GM12878 (cell line): Measurements from ENCODE around the gene DENND1C. TPM values are rescaled to one million over a fixed set of nuclear protein-coding genes. Genes with fewer than 3 reads are reported as not detected.

Source experiments
- BCL11A ChIP-seq: IDR thresholded peaks from 2 replicates; pipeline ENCODE4 v1.6.1; 2011; ENCODE audit warnings: low read depth, low read length
- BHLHE40 ChIP-seq, 2 experiments: fragments of 450-650 bp in 1 of 2; IDR thresholded peaks; 2 replicates each; pipeline ENCODE4 v1.6.1; 2011 to 2017; ENCODE audit warnings: low read depth in 2 of 2, borderline replicate concordance in 1 of 2, improper control_type of control experiment in 1 of 2, low read length in 1 of 2, mild to moderate bottlenecking in 1 of 2
- HDAC2 ChIP-seq: fragments of 200-600 bp; sonication (generic); IDR thresholded peaks from 2 replicates; pipeline ENCODE4 v1.6.1; 2017
- IKZF1 ChIP-seq: fragments of 450-650 bp; conservative IDR thresholded peaks from 2 replicates; pipeline ENCODE4 v1.6.1; 2017; ENCODE audit warnings: antibody characterized with exemption, mild to moderate bottlenecking
- IKZF2 ChIP-seq, 2 experiments: fragments of 450-650 bp; IDR thresholded peaks; 2 replicates each; pipeline ENCODE4 v1.6.1; 2017; ENCODE audit warnings: mild to moderate bottlenecking in 2 of 2, moderate library complexity in 2 of 2
- KAT2A ChIP-seq: conservative IDR thresholded peaks from 2 replicates; pipeline ENCODE4 v1.6.1; 2011; ENCODE audit warnings: low read depth, low read length; ENCODE audit not compliant: control insufficient read depth
- MAX ChIP-seq: IDR thresholded peaks from 2 replicates; pipeline ENCODE4 v1.6.1; 2012; ENCODE audit warnings: low read depth, low read length, improper control_type of control experiment
- MTA3 ChIP-seq: IDR thresholded peaks from 2 replicates; pipeline ENCODE4 v1.6.1; 2012; ENCODE audit warnings: low read length, inconsistent platforms, borderline replicate concordance
- NFXL1 ChIP-seq: fragments of 450-650 bp; IDR thresholded peaks from 2 replicates; pipeline ENCODE4 v1.6.1; 2017; ENCODE audit warnings: antibody characterized with exemption, mild to moderate bottlenecking, borderline replicate concordance
- NFYB ChIP-seq: IDR thresholded peaks from 2 replicates; pipeline ENCODE4 v1.6.1; 2011; ENCODE audit warnings: low read depth, mild to moderate bottlenecking, low read length, improper control_type of control experiment, moderate library complexity; ENCODE audit not compliant: insufficient read depth
- POLR2AphosphoS2 ChIP-seq: IDR thresholded peaks from 2 replicates; pipeline ENCODE4 v1.6.1; 2011; ENCODE audit warnings: low read depth, mild to moderate bottlenecking, low read length, improper control_type of control experiment, moderate library complexity
- ZNF207 ChIP-seq: fragments of 450-650 bp; IDR thresholded peaks from 2 replicates; pipeline ENCODE4 v1.6.1; 2014; ENCODE audit warnings: antibody characterized with exemption, mild to moderate bottlenecking, borderline replicate concordance
- ZNF24 ChIP-seq: fragments of 450-650 bp; IDR thresholded peaks from 2 replicates; pipeline ENCODE4 v1.6.1; 2017; ENCODE audit warnings: antibody characterized with exemption, mild to moderate bottlenecking
- polyA plus RNA-seq, 11 experiments: library from polyadenylated mRNA; depleted of rRNA in 4 of 11; unstranded in 6 of 11; stranded (reverse) in 5 of 11; fragments of >200 nt; fragmentation: Nextera tagmentation in 4 of 11; fragmentation: Illumina TruSeq in 1 of 11; extraction: Ambion mirVana in 4 of 11; extraction: Trizol in 1 of 11; gene quantifications; 1 replicate in 1 of 11; 2 replicates in 10 of 11; pipeline versions ENCODE4 v1.2.1 to v1.2.3, GENCODE V29; 2011 to 2016; ENCODE audit warnings: inconsistent platforms in 2 of 11, missing spikeins in 2 of 11, low read depth in 1 of 11
- total RNA-seq, 4 experiments: library from RNA; depleted of rRNA in 3 of 4; stranded (reverse); fragments of >200 nt in 3 of 4; fragmentation: Illumina TruSeq in 1 of 4; extraction: Trizol in 1 of 4; gene quantifications; 2 replicates each; pipeline versions ENCODE4 v1.2.1 to v1.2.3, GENCODE V29; 2013 to 2021
- TF ChIP-seq, protein P1 (sequence below): fragments of 450-650 bp; IDR thresholded peaks from 2 replicates; pipeline ENCODE4 v1.6.1; 2017; ENCODE audit warnings: mild to moderate bottlenecking, moderate library complexity
- TF ChIP-seq, protein P2 (sequence below): IDR thresholded peaks from 2 replicates; pipeline ENCODE4 v1.6.1; 2012; ENCODE audit warnings: improper control_type of control experiment, low read depth, low read length; ENCODE audit not compliant: insufficient replicate concordance
- TF ChIP-seq, protein P3 (sequence below): IDR thresholded peaks from 2 replicates; pipeline ENCODE4 v1.6.1; 2012; ENCODE audit warnings: low read depth, low read length, improper control_type of control experiment
- TF ChIP-seq, protein P4 (sequence below): IDR thresholded peaks from 2 replicates; pipeline ENCODE4 v1.6.1; 2011; ENCODE audit warnings: low read depth, mild to moderate bottlenecking, low read length, moderate library complexity, borderline replicate concordance; ENCODE audit errors: extremely low read depth

The DENND1C gene
- total and polyA plus RNA-seq, 10 of the 15 experiments (the other 5 are each of a cell fraction or from before 2014, with no cell fraction given): 2.4 to 54.3 (median 32.7) TPM

DNA sequence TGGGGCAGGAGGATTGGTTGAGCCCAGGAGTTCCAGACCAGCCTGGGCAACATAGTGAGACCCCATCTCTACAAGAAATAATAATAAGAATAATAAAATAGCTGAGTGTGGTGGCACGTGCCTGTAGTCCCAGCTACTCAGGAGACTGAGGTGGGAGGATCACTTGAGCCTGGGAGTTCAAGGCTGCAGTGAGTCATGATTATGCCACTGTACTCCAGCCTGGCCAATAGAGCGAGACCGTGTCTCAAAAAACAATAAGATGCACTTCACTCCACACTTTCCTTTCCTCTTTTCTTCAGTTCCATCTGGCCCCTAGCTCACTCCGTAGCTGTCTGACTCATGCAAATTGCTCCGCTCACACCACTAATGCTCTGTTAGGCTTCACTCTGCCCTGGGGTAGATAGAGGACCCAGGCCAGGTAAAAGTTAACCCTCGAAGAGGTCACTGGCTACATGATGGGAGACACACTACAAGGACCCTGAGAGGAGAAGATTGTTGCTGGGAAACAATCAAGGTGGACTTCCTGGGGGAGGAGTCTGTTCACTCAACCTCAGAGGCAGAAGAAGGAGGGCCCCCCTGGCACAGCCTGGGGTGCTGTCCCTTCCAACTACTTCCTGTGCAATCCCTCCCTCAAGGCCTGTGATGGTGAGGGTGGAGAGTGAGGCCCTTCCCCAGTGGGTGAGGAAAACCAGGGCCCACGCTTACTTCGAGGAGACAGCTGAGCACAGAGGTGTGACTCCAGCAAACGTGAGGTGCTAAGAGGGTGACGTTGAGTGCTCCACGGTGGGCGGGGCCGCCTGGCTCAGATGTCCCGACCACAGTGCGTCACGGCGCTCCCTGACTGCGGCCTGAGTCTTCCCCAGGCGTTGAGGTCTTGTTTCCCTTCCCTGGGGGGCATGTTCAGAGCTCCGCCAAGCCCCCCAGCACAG, 40.4 kb upstream of the DENND1C start (continued):
- TF ChIP-seq, protein P1, sequence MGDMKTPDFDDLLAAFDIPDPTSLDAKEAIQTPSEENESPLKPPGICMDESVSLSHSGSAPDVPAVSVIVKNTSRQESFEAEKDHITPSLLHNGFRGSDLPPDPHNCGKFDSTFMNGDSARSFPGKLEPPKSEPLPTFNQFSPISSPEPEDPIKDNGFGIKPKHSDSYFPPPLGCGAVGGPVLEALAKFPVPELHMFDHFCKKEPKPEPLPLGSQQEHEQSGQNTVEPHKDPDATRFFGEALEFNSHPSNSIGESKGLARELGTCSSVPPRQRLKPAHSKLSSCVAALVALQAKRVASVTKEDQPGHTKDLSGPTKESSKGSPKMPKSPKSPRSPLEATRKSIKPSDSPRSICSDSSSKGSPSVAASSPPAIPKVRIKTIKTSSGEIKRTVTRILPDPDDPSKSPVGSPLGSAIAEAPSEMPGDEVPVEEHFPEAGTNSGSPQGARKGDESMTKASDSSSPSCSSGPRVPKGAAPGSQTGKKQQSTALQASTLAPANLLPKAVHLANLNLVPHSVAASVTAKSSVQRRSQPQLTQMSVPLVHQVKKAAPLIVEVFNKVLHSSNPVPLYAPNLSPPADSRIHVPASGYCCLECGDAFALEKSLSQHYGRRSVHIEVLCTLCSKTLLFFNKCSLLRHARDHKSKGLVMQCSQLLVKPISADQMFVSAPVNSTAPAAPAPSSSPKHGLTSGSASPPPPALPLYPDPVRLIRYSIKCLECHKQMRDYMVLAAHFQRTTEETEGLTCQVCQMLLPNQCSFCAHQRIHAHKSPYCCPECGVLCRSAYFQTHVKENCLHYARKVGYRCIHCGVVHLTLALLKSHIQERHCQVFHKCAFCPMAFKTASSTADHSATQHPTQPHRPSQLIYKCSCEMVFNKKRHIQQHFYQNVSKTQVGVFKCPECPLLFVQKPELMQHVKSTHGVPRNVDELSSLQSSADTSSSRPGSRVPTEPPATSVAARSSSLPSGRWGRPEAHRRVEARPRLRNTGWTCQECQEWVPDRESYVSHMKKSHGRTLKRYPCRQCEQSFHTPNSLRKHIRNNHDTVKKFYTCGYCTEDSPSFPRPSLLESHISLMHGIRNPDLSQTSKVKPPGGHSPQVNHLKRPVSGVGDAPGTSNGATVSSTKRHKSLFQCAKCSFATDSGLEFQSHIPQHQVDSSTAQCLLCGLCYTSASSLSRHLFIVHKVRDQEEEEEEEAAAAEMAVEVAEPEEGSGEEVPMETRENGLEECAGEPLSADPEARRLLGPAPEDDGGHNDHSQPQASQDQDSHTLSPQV: no peak
- no peak for TF ChIP-seq MTA3
- TF ChIP-seq POLR2AphosphoS2: no peak; the same call in 1 of the 2 replicates
- TF ChIP-seq, protein P2, sequence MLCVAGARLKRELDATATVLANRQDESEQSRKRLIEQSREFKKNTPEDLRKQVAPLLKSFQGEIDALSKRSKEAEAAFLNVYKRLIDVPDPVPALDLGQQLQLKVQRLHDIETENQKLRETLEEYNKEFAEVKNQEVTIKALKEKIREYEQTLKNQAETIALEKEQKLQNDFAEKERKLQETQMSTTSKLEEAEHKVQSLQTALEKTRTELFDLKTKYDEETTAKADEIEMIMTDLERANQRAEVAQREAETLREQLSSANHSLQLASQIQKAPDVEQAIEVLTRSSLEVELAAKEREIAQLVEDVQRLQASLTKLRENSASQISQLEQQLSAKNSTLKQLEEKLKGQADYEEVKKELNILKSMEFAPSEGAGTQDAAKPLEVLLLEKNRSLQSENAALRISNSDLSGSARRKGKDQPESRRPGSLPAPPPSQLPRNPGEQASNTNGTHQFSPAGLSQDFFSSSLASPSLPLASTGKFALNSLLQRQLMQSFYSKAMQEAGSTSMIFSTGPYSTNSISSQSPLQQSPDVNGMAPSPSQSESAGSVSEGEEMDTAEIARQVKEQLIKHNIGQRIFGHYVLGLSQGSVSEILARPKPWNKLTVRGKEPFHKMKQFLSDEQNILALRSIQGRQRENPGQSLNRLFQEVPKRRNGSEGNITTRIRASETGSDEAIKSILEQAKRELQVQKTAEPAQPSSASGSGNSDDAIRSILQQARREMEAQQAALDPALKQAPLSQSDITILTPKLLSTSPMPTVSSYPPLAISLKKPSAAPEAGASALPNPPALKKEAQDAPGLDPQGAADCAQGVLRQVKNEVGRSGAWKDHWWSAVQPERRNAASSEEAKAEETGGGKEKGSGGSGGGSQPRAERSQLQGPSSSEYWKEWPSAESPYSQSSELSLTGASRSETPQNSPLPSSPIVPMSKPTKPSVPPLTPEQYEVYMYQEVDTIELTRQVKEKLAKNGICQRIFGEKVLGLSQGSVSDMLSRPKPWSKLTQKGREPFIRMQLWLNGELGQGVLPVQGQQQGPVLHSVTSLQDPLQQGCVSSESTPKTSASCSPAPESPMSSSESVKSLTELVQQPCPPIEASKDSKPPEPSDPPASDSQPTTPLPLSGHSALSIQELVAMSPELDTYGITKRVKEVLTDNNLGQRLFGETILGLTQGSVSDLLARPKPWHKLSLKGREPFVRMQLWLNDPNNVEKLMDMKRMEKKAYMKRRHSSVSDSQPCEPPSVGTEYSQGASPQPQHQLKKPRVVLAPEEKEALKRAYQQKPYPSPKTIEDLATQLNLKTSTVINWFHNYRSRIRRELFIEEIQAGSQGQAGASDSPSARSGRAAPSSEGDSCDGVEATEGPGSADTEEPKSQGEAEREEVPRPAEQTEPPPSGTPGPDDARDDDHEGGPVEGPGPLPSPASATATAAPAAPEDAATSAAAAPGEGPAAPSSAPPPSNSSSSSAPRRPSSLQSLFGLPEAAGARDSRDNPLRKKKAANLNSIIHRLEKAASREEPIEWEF: no peak
- TF ChIP-seq BCL11A: 0 out of 2 replicates have a peak, but pooled peaks have one; percentile 5
- peak; percentile 49; the same call in 1 of the 2 replicates for TF ChIP-seq ZNF207
- no peak for TF ChIP-seq NFXL1
- no peak for TF ChIP-seq NFYB
- no peak for TF ChIP-seq KAT2A
- TF ChIP-seq, protein P3, sequence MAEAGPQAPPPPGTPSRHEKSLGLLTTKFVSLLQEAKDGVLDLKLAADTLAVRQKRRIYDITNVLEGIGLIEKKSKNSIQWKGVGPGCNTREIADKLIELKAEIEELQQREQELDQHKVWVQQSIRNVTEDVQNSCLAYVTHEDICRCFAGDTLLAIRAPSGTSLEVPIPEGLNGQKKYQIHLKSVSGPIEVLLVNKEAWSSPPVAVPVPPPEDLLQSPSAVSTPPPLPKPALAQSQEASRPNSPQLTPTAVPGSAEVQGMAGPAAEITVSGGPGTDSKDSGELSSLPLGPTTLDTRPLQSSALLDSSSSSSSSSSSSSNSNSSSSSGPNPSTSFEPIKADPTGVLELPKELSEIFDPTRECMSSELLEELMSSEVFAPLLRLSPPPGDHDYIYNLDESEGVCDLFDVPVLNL: no peak
- TF ChIP-seq HDAC2: no peak
- no peak for TF ChIP-seq ZNF24
- TF ChIP-seq MAX: peak; percentile 79; the same call in 1 of the 2 replicates
- TF ChIP-seq, protein P4, sequence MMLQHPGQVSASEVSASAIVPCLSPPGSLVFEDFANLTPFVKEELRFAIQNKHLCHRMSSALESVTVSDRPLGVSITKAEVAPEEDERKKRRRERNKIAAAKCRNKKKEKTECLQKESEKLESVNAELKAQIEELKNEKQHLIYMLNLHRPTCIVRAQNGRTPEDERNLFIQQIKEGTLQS: no peak
- peak; percentile 98 to 99 for TF ChIP-seq BHLHE40 (IDR thresholded peaks at IDR 0.05; ENCODE audit: borderline replicate concordance in 1 of 2, low read depth in 2 of 2, low read length in 1 of 2)
- peak; percentile 94 to 95 for TF ChIP-seq IKZF2 (IDR thresholded peaks at IDR 0.05)
- TF ChIP-seq IKZF1: peak; percentile 99
